Astrocyte of the hippocampus (primary cell): Measurements from ENCODE around the gene FAM163B.
"Not testable (repeated sequence)": the region's sequence is repeated elsewhere in the genome, so short reads cannot be mapped to it uniquely, and the experiment has no call there.

Experiments used
- DNase-seq: peaks from one replicate; pipeline ENCODE4 v3.0.0; 2011; ENCODE audit warnings: low read depth, low spot score

FAM163B gene

GRCh38 chr9:133640160-133640559 is 31.0 kb upstream of the FAM163B start:
- no peak for DNase-seq

- DNase-seq: no peak
These were observed 30.4 kb upstream of the FAM163B start for GRCh38 chr9:133639613-133640012.

DNA sequence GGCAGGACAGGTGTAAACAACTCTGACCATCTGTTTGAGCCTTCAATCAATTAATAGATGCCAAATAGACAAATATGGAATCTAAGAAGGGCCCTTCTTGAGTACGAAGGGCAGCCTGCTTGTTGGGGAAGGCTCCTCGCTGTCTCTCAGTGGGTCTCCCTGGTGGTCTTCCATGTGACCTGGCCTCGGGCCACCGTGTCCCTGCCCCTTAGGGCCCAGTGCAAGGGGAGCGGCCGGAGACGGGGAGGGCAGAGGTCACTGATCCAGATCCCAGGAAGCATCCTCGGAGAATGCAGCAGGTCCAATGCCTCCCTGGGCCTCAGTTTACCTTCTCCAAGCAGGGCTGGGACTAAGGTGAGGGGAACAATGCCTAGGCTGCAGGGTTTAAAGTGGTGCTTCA is 29.5 kb upstream of the FAM163B start:
- no peak for DNase-seq

GRCh38 chr9:133638076-133638475 is 28.9 kb upstream of the FAM163B start:
- DNase-seq: no peak

- no peak for DNase-seq
These were observed 28.4 kb upstream of the FAM163B start for GRCh38 chr9:133637451-133638055.

- no peak for DNase-seq
These were observed 27.7 kb upstream of the FAM163B start for GRCh38 chr9:133636902-133637301.

GRCh38 chr9:133635533-133636531 is 26.6 kb upstream of the FAM163B start, which contains the start of gene DBH:
TSS of gene DBH (plus strand) at chr9:133636363. CDS start at chr9:133636372, 9 bp downstream.
- DNase-seq: no peak

DNA sequence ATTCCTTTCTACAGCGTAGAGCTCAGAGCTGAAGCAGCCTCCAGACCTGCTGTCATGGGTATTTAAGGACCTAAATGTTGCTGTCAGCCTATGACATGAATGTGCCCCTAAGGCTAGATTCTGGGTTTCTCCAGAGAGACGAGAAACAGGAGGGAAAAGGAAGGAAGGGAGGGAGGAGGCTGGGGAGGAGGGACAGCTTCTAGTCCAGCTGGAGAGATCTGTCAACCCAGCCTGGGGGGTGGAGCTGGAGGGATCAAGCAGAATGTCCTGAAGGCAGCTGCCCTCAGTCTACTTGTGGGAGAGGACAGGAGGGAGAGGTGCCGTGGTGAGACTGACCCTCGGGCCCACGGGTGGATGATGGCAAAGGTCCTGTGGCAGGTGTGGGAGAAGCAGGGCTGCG is 25.9 kb upstream of the FAM163B start:
- no peak for DNase-seq

DNA sequence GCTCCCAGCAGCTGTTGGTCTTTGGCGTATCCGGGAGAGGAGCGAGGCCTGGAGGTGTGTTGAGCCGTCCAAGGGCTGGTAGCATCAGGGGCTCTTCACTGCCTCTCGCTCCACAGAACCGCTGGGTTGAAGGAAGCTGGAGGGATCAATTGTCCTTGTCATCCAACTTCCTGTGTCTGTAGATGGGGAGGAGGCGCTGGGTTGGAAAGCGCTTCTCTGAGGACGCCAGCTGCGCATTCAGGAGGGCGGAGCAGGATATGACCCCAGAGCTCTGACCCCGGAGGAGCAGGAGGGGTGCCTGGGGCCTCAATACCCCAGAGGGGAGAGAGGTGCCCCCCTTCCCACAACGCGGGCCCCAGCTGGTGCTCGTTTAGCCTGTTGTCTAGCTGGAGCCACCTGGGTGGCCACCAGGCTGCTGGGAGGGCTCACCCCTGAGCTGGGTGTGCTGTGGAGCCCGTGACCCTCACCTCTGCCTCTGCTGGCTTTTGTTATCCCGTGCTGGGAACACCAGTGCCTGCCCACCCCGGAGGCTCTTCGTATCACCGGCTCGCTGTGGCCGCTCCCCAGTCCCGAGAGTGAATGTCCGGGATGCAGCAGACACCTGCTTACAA is 25.0 kb upstream of the FAM163B start:
- DNase-seq: no peak

DNA sequence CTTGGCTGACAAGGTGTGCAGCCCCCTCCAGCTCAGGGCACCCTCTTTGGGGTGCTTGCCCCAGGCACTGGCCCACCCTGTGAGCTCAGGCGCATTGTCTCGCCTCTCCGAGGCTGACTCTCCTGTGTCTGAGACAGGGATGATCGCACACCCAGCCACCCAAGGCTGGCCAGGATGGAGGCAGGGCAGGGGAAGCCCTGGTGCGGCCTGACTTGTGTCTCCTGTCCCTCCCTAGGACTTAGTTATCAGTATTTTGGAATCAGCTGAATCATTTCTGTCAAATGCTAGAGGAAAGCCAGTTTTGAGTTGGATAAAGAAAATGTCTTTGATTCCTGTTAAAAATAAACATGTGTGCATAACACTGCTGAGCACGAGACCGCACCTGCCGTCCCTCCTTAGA is 24.5 kb upstream of the FAM163B start:
- DNase-seq: no peak

DNA sequence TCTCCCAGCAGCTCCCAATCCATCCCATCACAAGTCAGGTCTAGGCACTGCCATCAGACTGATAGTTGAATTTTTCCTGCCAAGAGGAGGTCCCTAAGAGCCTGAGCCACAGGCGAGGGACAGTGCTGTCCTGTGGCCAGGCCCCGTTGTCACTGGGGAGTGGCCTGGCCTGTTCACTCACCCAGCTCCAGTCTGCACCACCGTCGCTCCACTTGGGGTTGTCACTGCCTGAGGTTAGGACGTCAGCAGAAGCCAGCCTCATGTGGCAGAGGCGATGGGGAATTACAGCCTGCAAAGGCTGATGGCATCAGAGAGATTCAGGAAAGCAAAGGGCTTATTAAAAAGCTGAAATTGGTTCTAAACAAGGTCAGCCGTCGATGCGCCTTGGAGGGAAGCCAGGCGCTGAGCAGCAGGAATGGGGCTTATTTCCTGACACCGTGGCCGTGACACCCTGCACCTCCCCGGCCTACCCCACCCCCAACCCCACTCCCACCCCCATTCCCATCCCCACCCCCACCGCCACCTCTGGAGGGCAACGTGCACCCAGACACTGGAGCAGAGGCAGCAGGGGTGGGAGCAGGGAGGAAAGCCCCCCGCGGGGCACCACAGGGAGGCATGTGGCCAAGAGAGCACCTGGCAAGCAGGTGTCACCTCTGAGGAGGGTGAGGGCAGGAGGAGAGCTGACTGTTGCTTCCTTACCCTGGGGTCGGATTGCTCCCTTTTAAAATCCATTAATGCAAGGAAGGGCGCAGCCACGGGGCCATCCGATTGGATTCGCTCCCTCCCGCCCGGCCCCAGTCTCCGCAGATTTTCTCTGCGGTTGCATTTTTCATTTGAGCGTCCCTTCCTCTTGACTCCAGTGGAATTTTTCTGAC is 23.9 kb upstream of the FAM163B start:
- DNase-seq: no peak

DNA sequence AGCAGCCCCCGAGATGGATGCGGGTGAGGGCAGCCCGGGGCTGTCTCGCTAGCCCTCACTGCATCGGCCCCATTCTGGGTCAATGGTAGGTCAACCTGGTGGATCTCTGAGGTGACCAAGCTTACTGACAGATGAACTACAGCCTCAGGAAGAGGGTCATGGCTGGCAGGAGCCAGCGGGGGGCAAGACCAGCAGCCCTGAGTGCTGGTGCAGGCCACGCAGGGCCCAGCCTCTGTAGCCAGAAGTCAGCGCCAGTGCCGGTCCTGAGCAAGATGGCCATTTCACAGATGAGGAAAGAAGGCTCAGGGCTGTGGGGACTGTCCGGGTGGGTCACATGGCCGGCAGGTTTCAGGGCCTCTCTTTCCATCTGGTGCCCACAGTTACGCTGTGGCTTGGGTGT is 21.9 kb upstream of the FAM163B start:
- DNase-seq: no peak

DNA sequence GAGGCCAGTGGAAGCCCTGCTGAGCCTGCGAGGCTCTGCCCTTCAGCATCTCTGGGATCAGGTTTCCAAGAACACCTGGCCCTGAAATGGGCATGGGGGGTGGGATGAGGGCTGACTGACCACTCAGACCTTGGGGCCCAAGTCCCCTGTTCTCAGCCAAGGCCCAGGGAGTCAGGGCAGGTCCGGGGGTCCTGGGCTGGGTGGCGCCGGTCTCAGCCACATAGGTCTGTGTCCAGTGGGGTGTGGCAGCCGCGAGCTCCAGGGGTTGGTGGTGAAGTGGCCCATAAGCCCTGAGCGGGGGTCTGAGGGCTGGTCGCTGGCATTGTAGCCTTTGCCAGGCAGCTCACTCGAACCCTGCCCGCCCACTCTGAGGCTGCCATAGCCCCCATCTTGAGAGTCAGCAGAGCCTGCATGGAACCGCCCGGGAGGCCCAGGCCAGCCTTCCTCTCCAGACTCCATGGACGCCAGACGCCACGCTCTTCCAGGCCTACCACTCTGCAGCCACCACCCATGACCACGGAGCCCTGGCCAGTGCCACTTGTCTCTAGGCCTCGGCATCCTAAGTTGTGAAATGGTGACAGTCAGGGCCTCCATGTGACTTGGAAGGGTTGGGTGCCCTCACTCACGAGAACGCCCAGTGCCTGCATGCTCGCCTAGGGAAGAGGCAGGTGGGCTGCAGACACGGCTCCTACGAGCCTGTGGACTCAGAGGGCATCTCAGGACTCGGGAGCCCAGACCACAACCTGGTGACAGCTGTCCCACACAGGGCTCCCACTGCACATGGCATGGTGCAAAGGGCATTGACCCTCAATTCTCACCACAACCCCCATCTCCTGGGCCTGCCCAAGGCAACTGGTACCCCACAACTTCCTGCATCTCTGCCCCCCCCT is 20.3 kb upstream of the FAM163B start:
- DNase-seq: no peak

DNA sequence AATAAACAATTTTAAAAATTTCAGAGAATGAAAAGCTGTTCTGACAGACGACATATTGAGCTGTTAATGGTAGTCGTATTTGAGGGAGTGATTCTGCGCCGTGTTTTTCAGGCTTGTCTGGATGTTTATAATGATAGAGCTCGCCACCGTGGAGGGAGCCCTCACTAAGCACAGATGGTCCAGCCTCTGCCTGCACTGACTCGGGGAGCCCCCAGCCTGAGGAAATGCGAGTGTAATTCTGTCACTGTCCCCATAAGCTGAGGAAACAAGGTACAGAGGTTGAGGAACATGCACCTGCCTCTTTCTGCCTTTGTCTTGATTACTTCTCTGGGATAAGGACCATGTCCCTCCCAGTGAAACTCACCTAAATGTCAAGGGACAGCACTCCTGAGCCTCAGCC is 19.6 kb upstream of the FAM163B start:
- DNase-seq: no peak

DNA sequence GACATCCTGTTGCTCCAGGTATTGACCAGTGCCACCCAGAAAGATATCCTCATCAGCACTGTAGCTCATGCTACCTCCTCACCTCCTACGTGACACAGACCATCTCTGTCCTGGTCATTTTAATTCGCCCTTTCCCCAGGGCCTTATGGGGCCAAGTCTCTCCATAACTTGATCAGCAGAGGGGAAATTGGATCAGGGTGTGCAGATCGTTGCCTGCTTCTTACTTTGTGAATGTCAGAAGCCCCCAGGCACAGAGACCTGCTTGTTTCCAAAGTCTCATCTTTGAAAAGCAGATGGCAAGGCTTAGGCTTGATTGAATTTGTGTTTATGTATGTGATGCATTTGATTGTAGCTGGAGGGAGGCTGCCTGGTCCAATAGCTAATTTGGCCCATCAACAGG is 18.2 kb upstream of the FAM163B start:
- DNase-seq: no peak

DNA sequence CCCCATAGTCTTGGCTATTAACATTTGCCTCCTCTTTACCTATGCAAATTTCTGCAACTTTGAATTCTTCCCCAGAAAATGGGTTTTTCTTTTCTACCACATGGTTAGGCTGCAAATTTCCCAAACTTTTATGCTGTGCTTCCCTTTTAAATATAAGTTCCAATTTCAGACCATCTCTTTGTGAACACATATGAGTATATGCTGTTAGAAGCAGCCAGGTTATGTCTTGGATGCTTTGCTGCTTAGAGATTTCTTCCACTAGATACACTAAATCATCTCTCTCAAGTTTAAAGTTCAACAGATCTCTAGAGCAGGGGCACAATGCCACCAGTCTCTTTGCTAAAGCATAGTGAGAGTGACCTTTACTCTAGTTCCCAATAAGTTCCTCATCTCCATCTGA is 16.8 kb upstream of the FAM163B start:
- not testable (repeated sequence) for DNase-seq

GRCh38 chr9:133622555-133622954 is 13.4 kb upstream of the FAM163B start:
- no peak for DNase-seq

DNA sequence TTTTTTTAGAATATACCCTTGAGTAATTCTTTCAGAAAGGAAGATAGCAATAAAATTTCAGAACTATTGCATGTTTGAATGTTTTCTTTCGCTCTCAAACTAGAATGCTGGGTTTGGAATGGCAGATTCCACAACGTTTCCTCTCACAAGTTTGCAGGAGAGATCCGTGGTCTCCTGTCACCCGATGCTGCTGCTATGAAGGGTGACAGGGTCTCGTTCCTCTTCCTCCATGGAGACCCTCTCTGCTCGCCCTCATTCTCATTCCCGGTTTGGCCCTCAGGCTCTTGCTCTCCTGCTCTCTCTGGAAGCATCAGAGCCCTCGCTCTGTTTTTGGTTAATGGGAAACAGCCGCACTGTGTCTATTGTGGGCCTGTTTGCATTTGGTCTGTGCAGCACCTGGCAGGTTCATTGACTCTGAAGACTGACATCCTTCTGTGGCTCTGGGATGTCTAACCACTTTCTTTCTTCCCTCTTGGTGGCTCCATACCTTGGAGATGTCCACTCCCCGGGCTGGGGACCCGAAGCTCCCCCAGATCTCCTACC is 12.6 kb upstream of the FAM163B start:
- DNase-seq: no peak

GRCh38 chr9:133619791-133620190 is 10.6 kb upstream of the FAM163B start:
- DNase-seq: no peak

DNA sequence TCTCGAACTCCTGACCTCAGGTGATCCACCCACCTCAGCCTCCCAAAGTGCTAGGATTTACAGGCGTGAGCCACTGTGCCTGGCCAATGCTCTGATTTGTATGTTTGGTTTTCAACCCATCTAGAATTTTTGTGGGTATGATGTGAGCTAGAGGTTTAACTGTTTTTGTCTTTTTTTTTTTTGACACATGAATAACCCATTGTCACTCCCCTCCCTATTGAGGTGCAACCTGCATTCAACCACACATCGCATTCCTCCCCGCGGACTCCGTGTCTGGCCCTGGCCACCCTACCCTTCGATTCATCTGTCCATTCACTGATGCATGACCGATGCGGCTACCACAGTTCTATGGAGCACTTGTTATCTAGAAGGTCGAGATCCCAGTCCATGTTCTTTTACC is 9.5 kb upstream of the FAM163B start:
- DNase-seq: no peak
